ENCODE data around the gene MORN5. TPM values are rescaled to one million over a fixed set of nuclear protein-coding genes. Genes with fewer than 3 reads are reported as not detected.

Gene MORN5
- total RNA-seq, 4 donors from 2014 or later, result 1.8 to 12.6 TPM; not detected in 2

DNA sequence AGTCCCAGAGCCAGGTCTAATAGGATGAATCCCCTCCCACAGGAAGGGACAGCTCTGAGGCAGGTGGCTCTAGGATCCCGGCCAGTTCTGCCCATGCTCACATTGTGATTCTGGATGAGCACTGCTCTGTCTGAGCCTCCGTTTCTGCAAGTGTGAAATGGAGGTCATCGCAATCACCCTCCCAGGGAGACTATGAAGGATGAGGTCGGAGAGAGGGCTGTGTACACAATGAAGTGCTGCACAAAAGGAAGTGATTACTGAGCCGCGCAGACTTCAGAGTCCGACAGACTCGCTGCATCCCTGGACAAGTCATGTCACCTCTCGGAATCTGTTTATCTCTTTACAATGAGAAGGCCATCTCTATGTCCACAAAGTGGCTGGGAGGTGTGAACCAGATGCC lies 47.4 kb downstream of the MORN5 start:
- Histone ChIP-seq H3K4me3 (no peak overlapping the region), H3K36me3 (no peaks in the 10 kb centered on the region), H3K4me1 (no peaks in the 10 kb centered on the region), H3K27ac (no peak overlapping the region), H3K27me3 (no peaks in the 10 kb centered on the region), H3K9me3 (no peaks in the 10 kb centered on the region)
- TF ChIP-seq, protein P1, sequence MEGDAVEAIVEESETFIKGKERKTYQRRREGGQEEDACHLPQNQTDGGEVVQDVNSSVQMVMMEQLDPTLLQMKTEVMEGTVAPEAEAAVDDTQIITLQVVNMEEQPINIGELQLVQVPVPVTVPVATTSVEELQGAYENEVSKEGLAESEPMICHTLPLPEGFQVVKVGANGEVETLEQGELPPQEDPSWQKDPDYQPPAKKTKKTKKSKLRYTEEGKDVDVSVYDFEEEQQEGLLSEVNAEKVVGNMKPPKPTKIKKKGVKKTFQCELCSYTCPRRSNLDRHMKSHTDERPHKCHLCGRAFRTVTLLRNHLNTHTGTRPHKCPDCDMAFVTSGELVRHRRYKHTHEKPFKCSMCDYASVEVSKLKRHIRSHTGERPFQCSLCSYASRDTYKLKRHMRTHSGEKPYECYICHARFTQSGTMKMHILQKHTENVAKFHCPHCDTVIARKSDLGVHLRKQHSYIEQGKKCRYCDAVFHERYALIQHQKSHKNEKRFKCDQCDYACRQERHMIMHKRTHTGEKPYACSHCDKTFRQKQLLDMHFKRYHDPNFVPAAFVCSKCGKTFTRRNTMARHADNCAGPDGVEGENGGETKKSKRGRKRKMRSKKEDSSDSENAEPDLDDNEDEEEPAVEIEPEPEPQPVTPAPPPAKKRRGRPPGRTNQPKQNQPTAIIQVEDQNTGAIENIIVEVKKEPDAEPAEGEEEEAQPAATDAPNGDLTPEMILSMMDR (IDR thresholded peaks at IDR 0.05), result no peak
- TF ChIP-seq POLR2A (IDR thresholded peaks at IDR 0.05), result no peak
- intact Hi-C loops (cut with DNase I; ENCODE audit: low total_unique reads), result no loop called here
- no peak for DNase-seq

DNA sequence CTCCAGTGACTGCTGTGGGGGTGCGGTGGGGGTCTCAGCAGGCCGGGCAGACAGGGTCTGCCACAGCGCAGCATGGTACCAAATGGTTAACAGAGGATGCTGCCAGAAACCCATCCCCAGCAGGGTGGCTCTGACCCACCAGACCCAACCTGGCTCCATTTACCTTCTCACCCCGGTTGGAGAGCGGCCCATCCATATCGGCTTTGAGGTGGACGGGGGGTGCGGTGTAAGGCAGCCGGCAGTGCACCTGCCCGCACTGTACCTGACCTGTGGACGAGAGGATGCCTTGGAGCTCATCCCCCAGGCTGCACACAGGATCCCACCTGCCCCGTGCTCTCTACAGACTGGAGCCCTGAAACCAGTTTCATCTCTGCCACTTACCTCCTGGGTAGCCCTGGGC lies 49.7 kb downstream of the MORN5 start:
- intact Hi-C loops (cut with DNase I; ENCODE audit: low total_unique reads), result no loop called here
- no peaks in the 10 kb centered on the region for H3K36me3 ChIP-seq
- H3K27ac ChIP-seq, result no peak overlapping the region
- peaks cover 0 to 12% of the 10 kb centered on the region in 2 donors for H3K4me1 ChIP-seq
- H3K4me3 ChIP-seq, result no peak overlapping the region
- no peak for DNase-seq
- H3K27me3 ChIP-seq, result peaks cover 10 to 11% of the 10 kb centered on the region in 2 donors
- TF ChIP-seq, protein P1 (IDR thresholded peaks at IDR 0.05), result no peak
- TF ChIP-seq POLR2A (IDR thresholded peaks at IDR 0.05), result no peak
- no peaks in the 10 kb centered on the region for H3K9me3 ChIP-seq

DNA sequence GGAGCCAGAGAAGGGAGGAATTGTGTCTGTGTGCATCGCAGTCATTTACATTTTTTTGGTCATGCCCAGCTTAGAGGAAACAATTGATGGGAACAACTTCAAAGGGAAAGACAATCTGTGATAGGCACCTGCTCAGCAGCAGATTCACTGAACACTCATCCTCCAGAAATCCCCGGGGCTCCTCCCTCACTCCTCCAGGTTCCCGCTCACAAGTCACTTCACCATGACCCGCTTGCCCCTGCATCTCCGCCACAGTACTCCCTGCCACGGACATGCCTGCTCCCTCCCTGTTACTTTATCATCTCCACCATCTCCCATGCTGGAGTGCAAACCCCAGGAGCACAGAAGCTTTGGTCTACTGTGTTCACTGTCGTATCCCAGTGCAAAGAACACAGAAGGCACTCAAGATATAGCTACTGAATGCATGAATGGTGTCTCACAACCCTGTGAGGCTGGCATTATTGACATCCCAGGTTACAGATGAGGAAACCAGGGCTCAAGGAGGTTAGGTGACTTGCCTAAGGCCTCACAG lies 52.8 kb downstream of the MORN5 start:
- H3K4me3 ChIP-seq, result no peak overlapping the region
- TF ChIP-seq, protein P1 (IDR thresholded peaks at IDR 0.05), result no peak
- no peak for TF ChIP-seq POLR2A (IDR thresholded peaks at IDR 0.05)
- no peak overlapping the region for H3K27ac ChIP-seq
- no peaks in the 10 kb centered on the region for H3K36me3 ChIP-seq
- H3K9me3 ChIP-seq, result no peaks in the 10 kb centered on the region
- H3K4me1 ChIP-seq, result peaks cover 0 to 12% of the 10 kb centered on the region in 2 donors
- intact Hi-C loops (cut with DNase I; ENCODE audit: low total_unique reads), result no loop called here
- DNase-seq, result no peak
- peaks cover 11 to 12% of the 10 kb centered on the region in 2 donors for H3K27me3 ChIP-seq

DNA sequence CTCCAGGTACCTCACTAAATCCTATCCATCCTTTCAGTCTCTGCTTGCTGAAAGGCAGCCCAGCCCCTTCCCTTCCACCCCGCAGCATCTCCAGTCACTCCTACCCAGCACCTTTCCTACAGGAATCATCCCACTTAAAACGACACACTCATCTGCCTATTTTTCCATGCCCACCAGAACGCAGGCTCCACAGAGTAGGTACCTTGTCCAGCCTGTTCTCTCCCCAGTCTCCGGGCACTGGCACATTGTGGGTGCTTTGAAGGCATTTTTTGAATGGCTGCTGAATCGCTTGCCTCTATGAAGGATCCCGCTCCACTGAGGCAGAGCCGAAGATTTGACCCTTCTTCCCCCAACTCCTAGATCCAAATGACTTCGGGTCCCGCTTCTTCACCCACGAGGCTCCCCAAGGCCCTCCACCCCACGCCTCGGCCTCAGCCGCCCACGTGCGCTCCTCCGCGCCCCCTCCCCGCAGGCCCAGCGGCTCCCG lies 53.4 kb downstream of the MORN5 start:
- H3K36me3 ChIP-seq, result no peaks in the 10 kb centered on the region
- no peaks in the 10 kb centered on the region for H3K9me3 ChIP-seq
- TF ChIP-seq, protein P1 (IDR thresholded peaks at IDR 0.05), result no peak
- TF ChIP-seq POLR2A (IDR thresholded peaks at IDR 0.05), result no peak
- no peak overlapping the region for H3K27ac ChIP-seq
- intact Hi-C loops (cut with DNase I; ENCODE audit: low total_unique reads), result no loop called here
- no peak for DNase-seq
- H3K4me3 ChIP-seq, result no peak overlapping the region
- H3K27me3 ChIP-seq, result peaks cover 11 to 15% of the 10 kb centered on the region in 2 donors
- peaks cover 0 to 12% of the 10 kb centered on the region in 2 donors for H3K4me1 ChIP-seq

DNA sequence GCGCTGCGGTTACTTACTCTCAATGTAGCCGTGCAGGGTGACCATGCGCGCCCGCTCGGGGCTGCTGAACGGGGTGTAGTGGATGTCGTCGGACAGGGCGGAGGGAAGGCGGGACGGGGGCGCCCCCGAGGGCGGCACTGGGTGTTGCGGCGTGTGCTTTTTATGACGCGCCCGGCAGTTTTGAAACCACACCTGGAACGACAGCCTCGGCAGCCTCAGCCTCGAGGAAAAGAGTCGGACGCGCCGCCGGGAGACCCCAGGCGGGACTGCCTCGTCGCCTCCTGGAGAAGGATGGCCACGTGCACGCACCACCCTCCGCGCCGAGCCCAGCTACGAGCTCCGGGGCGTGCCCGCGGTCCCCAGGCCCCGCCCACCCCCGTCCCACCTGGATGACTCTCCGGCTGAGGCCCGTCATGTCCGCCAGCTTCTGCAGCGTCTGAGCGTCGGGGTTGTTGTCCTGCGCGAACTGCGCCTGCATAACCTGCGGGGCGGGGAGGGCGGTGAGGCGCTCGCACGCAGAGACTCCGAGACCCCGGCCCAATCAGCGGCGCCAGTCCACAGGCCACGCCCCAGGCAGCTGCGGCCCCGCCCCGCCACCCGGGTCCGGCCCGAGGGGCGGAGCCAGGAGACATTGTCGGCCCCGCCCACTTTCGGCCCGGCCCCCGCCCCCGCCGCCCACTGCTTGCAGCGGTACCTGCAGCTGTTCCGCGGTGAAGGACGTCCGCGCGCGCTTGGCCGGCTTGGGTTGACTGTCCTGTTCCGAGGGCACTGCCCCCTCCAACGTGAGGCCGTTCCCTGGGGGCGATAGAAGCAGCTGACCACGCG lies 54.1 kb downstream of the MORN5 start:
- Histone ChIP-seq H3K4me1 (peaks cover 0 to 12% of the 10 kb centered on the region in 2 donors), H3K9me3 (no peaks in the 10 kb centered on the region), H3K4me3 (peak overlapping the region in 1 of 2 donors; percentile 27), H3K36me3 (no peaks in the 10 kb centered on the region), H3K27ac (no peak overlapping the region), H3K27me3 (peaks cover 12 to 15% of the 10 kb centered on the region in 2 donors)
- intact Hi-C loops (cut with DNase I; ENCODE audit: low total_unique reads), result no loop called here
- DNase-seq, result no peak
- no peak for TF ChIP-seq POLR2A (IDR thresholded peaks at IDR 0.05)
- TF ChIP-seq, protein P1 (IDR thresholded peaks at IDR 0.05), result no peak
